ENCODE results near the gene ADPRHL1.

Gene ADPRHL1

DNA sequence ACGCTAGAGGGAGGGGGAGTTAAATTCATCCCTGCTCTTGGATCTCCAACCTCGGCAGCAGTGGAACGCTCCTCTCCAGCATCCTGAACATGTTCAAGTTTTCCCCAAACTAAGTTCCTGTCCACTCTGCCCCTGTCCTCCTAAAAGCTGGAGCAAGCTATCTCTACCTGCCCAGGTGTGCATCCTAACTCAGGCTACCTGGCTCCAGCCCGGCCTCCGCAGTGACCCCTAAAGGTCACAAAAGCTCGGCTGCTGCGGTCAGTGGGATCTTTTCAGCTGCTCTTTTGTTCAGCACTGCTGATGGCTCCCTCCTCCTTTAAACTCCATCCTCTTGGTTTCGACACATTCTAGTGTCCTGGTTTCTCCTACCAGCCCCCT lies 35.9 kb upstream of the ADPRHL1 start:
- no peaks in the 10 kb centered on the region for H3K36me3 ChIP-seq (ENCODE audit: insufficient read depth, low read length)
- H3K9me2 ChIP-seq (replicated peaks; ENCODE audit: low read depth, low read length) = no peaks in the 10 kb centered on the region
- TF ChIP-seq, protein P1, sequence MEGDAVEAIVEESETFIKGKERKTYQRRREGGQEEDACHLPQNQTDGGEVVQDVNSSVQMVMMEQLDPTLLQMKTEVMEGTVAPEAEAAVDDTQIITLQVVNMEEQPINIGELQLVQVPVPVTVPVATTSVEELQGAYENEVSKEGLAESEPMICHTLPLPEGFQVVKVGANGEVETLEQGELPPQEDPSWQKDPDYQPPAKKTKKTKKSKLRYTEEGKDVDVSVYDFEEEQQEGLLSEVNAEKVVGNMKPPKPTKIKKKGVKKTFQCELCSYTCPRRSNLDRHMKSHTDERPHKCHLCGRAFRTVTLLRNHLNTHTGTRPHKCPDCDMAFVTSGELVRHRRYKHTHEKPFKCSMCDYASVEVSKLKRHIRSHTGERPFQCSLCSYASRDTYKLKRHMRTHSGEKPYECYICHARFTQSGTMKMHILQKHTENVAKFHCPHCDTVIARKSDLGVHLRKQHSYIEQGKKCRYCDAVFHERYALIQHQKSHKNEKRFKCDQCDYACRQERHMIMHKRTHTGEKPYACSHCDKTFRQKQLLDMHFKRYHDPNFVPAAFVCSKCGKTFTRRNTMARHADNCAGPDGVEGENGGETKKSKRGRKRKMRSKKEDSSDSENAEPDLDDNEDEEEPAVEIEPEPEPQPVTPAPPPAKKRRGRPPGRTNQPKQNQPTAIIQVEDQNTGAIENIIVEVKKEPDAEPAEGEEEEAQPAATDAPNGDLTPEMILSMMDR (conservative IDR thresholded peaks at IDR 0.05; ENCODE audit: low read length) = 0 out of 2 replicates have a peak, but pooled peaks have one; percentile 11
- TF ChIP-seq EZH2phosphoT487 (IDR thresholded peaks at IDR 0.05; ENCODE audit: borderline replicate concordance) = no peak
- peaks cover 90% of the 10 kb centered on the region for H3K79me2 ChIP-seq (ENCODE audit: insufficient read depth, low read length)
- H4K20me1 ChIP-seq (ENCODE audit: insufficient read depth, low read length, poor library complexity, severe bottlenecking) = peaks cover 35% of the 10 kb centered on the region
- H3K9me3 ChIP-seq (ENCODE audit: insufficient read depth, low read depth, low read length) = no peaks in the 10 kb centered on the region
- H3K27me3 ChIP-seq (ENCODE audit: insufficient read depth, low read length, poor library complexity, severe bottlenecking) = no peaks in the 10 kb centered on the region
- no peak overlapping the region for H2AFZ ChIP-seq (ENCODE audit: low read length)
- H3K9ac ChIP-seq (ENCODE audit: low read depth, low read length, poor library complexity, severe bottlenecking) = peak overlapping the region; percentile 74
- H3K4me3 ChIP-seq (ENCODE audit: low read length, poor library complexity, severe bottlenecking) = peak overlapping the region; percentile 93
- H3F3A ChIP-seq (ENCODE audit: low read depth) = no peaks in the 10 kb centered on the region
- H3K4me2 ChIP-seq (ENCODE audit: low read depth, low read length, poor library complexity, severe bottlenecking) = peak overlapping the region; percentile 93
- peaks cover 67% of the 10 kb centered on the region for H3K4me1 ChIP-seq (ENCODE audit: insufficient read depth, low read length, poor library complexity, severe bottlenecking)

DNA sequence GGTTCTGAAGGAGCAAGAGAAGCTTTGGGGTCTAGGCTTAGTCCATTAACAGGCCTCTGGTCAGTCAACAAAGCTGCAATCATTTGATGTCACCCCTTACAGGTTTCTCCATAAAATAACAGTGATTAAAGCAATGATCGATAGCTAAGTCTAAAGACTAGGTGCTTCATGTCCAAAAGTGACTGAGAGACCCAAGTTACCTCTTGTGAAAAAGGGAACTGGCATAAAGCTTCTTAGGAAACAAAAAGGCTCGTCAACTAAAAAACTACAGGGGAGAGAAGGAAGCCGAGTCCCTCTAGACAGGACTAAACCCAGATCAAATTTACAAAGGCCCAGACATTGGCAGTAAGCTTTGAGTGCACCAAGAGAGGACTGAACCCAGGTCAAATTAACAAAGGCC lies 35.0 kb upstream of the ADPRHL1 start:
- H3K79me2 ChIP-seq (ENCODE audit: insufficient read depth, low read length) = peaks cover 90% of the 10 kb centered on the region
- peak overlapping the region; percentile 74 for H3K9ac ChIP-seq (ENCODE audit: low read depth, low read length, poor library complexity, severe bottlenecking)
- H3K9me3 ChIP-seq (ENCODE audit: insufficient read depth, low read depth, low read length) = no peaks in the 10 kb centered on the region
- no peaks in the 10 kb centered on the region for H3K9me2 ChIP-seq (replicated peaks; ENCODE audit: low read depth, low read length)
- no peaks in the 10 kb centered on the region for H3K36me3 ChIP-seq (ENCODE audit: insufficient read depth, low read length)
- peaks cover 58% of the 10 kb centered on the region for H3K4me1 ChIP-seq (ENCODE audit: insufficient read depth, low read length, poor library complexity, severe bottlenecking)
- peak overlapping the region; percentile 93 for H3K4me3 ChIP-seq (ENCODE audit: low read length, poor library complexity, severe bottlenecking)
- H4K20me1 ChIP-seq (ENCODE audit: insufficient read depth, low read length, poor library complexity, severe bottlenecking) = peaks cover 40% of the 10 kb centered on the region
- no peaks in the 10 kb centered on the region for H3K27me3 ChIP-seq (ENCODE audit: insufficient read depth, low read length, poor library complexity, severe bottlenecking)
- no peaks in the 10 kb centered on the region for H3F3A ChIP-seq (ENCODE audit: low read depth)
- H3K4me2 ChIP-seq (ENCODE audit: low read depth, low read length, poor library complexity, severe bottlenecking) = peak overlapping the region; percentile 93
- TF ChIP-seq, protein P1 (conservative IDR thresholded peaks at IDR 0.05; ENCODE audit: low read length) = no peak
- TF ChIP-seq EZH2phosphoT487 (IDR thresholded peaks at IDR 0.05; ENCODE audit: borderline replicate concordance) = no peak
- no peak overlapping the region for H2AFZ ChIP-seq (ENCODE audit: low read length)

DNA sequence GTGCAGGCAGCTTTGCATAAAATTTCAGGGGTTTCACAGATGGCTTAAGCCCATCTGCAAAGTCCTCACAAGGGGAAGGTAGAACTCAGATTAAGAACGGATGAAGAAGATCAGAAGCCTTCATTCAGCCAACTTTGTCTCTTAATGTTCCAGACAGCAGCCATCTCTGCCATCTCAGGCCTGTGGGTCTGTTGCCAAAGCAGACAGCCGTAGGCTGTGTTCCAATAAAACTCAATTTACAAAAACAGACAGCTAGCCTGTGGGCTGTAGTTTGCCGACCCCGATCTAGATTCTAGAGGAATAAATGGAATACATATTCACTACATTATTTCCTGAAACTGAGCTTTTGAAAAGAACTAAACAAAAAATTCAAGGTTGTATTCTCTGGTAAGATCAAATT lies 33.4 kb upstream of the ADPRHL1 start:
- no peaks in the 10 kb centered on the region for H3F3A ChIP-seq (ENCODE audit: low read depth)
- no peak overlapping the region for H3K9ac ChIP-seq (ENCODE audit: low read depth, low read length, poor library complexity, severe bottlenecking)
- no peak for TF ChIP-seq EZH2phosphoT487 (IDR thresholded peaks at IDR 0.05; ENCODE audit: borderline replicate concordance)
- TF ChIP-seq, protein P1 (conservative IDR thresholded peaks at IDR 0.05; ENCODE audit: low read length) = no peak
- no peak overlapping the region for H2AFZ ChIP-seq (ENCODE audit: low read length)
- H3K27me3 ChIP-seq (ENCODE audit: insufficient read depth, low read length, poor library complexity, severe bottlenecking) = no peaks in the 10 kb centered on the region
- no peaks in the 10 kb centered on the region for H3K9me3 ChIP-seq (ENCODE audit: insufficient read depth, low read depth, low read length)
- peaks cover 45% of the 10 kb centered on the region for H3K4me1 ChIP-seq (ENCODE audit: insufficient read depth, low read length, poor library complexity, severe bottlenecking)
- H4K20me1 ChIP-seq (ENCODE audit: insufficient read depth, low read length, poor library complexity, severe bottlenecking) = peaks cover 40% of the 10 kb centered on the region
- no peaks in the 10 kb centered on the region for H3K36me3 ChIP-seq (ENCODE audit: insufficient read depth, low read length)
- H3K4me3 ChIP-seq (ENCODE audit: low read length, poor library complexity, severe bottlenecking) = no peak overlapping the region
- H3K4me2 ChIP-seq (ENCODE audit: low read depth, low read length, poor library complexity, severe bottlenecking) = peak overlapping the region; percentile 93
- peaks cover 87% of the 10 kb centered on the region for H3K79me2 ChIP-seq (ENCODE audit: insufficient read depth, low read length)
- H3K9me2 ChIP-seq (replicated peaks; ENCODE audit: low read depth, low read length) = no peaks in the 10 kb centered on the region

All from Loucy (cell line).